ENCODE data around the gene SLC2A11. TPM values are rescaled to one million over a fixed set of nuclear protein-coding genes. Genes with fewer than 3 reads are reported as not detected.

SLC2A11 gene
- total RNA-seq, 1 donor from 2014 or later: 52.4 TPM

DNA sequence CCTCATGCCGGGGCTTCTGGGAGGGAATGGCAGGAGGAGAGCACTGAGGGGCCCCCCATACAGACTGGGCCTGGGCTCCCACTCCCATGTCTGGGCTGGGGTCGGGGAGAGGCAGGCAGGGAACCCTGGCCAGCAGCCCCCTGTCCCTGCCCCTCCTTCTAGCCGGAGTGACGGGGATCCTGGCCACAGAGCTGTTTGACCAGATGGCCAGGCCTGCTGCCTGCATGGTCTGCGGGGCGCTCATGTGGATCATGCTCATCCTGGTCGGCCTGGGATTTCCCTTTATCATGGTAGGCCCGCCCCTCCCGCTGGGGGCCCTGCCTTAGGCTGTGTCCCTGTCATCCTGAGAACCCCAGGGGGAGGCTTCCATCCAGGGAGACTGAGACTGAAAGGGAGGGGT, 26.5 kb downstream of the SLC2A11 start:
- peaks cover 8% of the 10 kb centered on the region for H3K36me3 Mint-ChIP-seq (ENCODE audit: unreplicated experiment)
- peak; percentile 79 for DNase-seq
- H3K27me3 Mint-ChIP-seq (ENCODE audit: unreplicated experiment): peaks cover 6% of the 10 kb centered on the region
- H3K9me3 Mint-ChIP-seq (ENCODE audit: unreplicated experiment): peaks cover 6% of the 10 kb centered on the region
- peaks cover 3% of the 10 kb centered on the region for H3K4me1 Mint-ChIP-seq (ENCODE audit: low read depth, unreplicated experiment)
- peak overlapping the region; percentile 22 for H3K27ac Mint-ChIP-seq (ENCODE audit: unreplicated experiment)
- no peak overlapping the region for H3K4me3 Mint-ChIP-seq (ENCODE audit: unreplicated experiment)
- TF ChIP-seq, protein P1, sequence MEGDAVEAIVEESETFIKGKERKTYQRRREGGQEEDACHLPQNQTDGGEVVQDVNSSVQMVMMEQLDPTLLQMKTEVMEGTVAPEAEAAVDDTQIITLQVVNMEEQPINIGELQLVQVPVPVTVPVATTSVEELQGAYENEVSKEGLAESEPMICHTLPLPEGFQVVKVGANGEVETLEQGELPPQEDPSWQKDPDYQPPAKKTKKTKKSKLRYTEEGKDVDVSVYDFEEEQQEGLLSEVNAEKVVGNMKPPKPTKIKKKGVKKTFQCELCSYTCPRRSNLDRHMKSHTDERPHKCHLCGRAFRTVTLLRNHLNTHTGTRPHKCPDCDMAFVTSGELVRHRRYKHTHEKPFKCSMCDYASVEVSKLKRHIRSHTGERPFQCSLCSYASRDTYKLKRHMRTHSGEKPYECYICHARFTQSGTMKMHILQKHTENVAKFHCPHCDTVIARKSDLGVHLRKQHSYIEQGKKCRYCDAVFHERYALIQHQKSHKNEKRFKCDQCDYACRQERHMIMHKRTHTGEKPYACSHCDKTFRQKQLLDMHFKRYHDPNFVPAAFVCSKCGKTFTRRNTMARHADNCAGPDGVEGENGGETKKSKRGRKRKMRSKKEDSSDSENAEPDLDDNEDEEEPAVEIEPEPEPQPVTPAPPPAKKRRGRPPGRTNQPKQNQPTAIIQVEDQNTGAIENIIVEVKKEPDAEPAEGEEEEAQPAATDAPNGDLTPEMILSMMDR (IDR thresholded peaks at IDR 0.05; ENCODE audit: partially characterized antibody, unreplicated experiment): no peak

DNA sequence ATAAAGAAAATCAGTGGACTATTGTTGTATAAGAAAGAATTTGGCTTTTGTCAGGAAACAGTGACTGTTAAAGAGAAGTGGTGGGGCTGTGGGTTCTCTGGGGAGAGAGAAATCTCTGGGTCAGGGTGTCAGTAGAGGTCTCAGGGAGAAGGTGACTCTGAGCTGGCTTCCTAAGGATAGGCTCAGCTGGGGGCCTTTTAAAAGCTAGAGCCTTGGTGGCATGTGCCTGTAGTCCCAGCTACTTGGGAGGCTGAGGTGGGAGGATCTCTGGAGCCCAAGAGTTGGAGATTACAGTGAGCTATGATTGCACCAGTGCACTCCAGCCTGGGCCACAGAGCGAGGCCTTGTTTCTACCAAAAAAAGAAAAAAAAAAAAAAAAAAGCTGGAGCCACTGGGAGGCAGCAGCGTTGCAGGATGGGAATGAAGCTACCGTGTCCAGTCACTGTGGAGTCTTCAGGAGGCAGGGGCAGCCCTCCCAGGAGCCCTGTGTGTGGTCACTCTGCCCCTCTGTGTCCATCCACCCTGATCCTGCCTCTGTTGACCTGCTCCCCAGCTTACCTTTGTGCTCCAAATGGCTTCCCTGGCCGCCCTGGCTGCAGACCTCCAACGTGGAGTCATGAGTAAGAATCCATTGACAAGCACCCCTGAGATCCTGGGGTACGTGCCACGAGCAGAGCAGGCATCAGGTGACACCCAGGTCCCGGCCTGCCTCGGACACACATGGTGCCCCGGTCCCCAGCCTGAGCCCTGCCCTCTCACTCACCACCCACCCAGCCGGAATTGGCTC, 31.1 kb downstream of the SLC2A11 start:
- Mint-ChIP-seq H3K27me3 (ENCODE audit: unreplicated experiment) (peaks cover 17% of the 10 kb centered on the region), H3K27ac (ENCODE audit: unreplicated experiment) (no peak overlapping the region), H3K9me3 (ENCODE audit: unreplicated experiment) (peaks cover 13% of the 10 kb centered on the region), H3K36me3 (ENCODE audit: unreplicated experiment) (no peaks in the 10 kb centered on the region), H3K4me3 (ENCODE audit: unreplicated experiment) (no peak overlapping the region), H3K4me1 (ENCODE audit: low read depth, unreplicated experiment) (peaks cover 9% of the 10 kb centered on the region)
- no peak for DNase-seq
- TF ChIP-seq, protein P1 (IDR thresholded peaks at IDR 0.05; ENCODE audit: partially characterized antibody, unreplicated experiment): no peak

GRCh38 chr22:23889620-23890019, 31.9 kb downstream of the SLC2A11 start:
- peaks cover 9% of the 10 kb centered on the region for H3K4me1 Mint-ChIP-seq (ENCODE audit: low read depth, unreplicated experiment)
- TF ChIP-seq, protein P1 (IDR thresholded peaks at IDR 0.05; ENCODE audit: partially characterized antibody, unreplicated experiment): no peak
- no peak for DNase-seq
- H3K36me3 Mint-ChIP-seq (ENCODE audit: unreplicated experiment): no peaks in the 10 kb centered on the region
- peaks cover 17% of the 10 kb centered on the region for H3K27me3 Mint-ChIP-seq (ENCODE audit: unreplicated experiment)
- no peak overlapping the region for H3K4me3 Mint-ChIP-seq (ENCODE audit: unreplicated experiment)
- no peak overlapping the region for H3K27ac Mint-ChIP-seq (ENCODE audit: unreplicated experiment)
- H3K9me3 Mint-ChIP-seq (ENCODE audit: unreplicated experiment): peaks cover 16% of the 10 kb centered on the region

DNA sequence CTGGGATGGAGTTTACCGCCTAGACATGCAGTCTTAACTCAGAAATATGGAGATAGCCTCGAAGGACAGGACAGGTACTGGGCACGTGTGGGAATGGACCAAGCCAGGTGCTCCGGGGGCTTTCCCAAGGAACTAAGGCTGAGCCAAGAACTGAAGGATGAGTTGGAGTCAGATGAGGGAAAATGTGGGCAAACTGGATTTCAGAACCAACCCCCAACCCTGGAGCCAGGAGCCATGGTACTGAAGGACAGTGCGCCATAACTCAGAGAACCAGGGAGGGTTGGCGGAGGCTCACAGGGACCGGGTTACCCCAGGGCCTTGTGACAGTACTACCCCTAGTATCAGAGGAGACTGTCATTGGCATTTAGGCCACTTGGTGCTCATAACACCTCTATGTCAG, 34.1 kb downstream of the SLC2A11 start:
- peaks cover 10% of the 10 kb centered on the region for H3K4me1 Mint-ChIP-seq (ENCODE audit: low read depth, unreplicated experiment)
- H3K27me3 Mint-ChIP-seq (ENCODE audit: unreplicated experiment): peaks cover 20% of the 10 kb centered on the region
- H3K36me3 Mint-ChIP-seq (ENCODE audit: unreplicated experiment): no peaks in the 10 kb centered on the region
- TF ChIP-seq, protein P1 (IDR thresholded peaks at IDR 0.05; ENCODE audit: partially characterized antibody, unreplicated experiment): no peak
- peaks cover 16% of the 10 kb centered on the region for H3K9me3 Mint-ChIP-seq (ENCODE audit: unreplicated experiment)
- DNase-seq: no peak
- H3K27ac Mint-ChIP-seq (ENCODE audit: unreplicated experiment): no peak overlapping the region
- no peak overlapping the region for H3K4me3 Mint-ChIP-seq (ENCODE audit: unreplicated experiment)

DNA sequence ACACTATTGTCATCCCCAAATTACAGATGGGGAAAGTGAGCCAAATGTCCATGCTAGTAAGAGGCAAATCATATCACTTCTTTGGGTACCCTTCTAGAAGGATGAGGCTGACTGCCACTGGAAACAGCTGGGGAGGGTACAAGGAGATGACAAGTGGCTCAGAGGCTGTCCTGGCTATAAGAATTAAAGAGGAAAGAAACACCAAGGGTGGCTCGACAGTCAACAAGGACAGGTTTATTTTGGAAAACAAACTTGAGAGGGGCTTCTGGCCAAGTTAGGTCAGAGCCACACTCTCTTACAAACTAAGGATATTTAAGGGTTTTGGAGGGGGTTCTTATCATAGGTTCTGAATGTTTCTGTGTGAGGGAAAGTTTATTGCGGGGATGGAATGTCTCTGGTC, 34.5 kb downstream of the SLC2A11 start:
- Mint-ChIP-seq H3K27me3 (ENCODE audit: unreplicated experiment) (peaks cover 20% of the 10 kb centered on the region), H3K4me3 (ENCODE audit: unreplicated experiment) (peak overlapping the region; percentile 55), H3K4me1 (ENCODE audit: low read depth, unreplicated experiment) (peaks cover 10% of the 10 kb centered on the region), H3K9me3 (ENCODE audit: unreplicated experiment) (peaks cover 17% of the 10 kb centered on the region), H3K36me3 (ENCODE audit: unreplicated experiment) (no peaks in the 10 kb centered on the region), H3K27ac (ENCODE audit: unreplicated experiment) (no peak overlapping the region)
- TF ChIP-seq, protein P1 (IDR thresholded peaks at IDR 0.05; ENCODE audit: partially characterized antibody, unreplicated experiment): no peak
- DNase-seq: no peak

Measured in glutamatergic neuron (in vitro differentiated cells).